ENCODE measurements around the gene PADI4. TPM values are rescaled to one million over a fixed set of nuclear protein-coding genes. Genes with fewer than 3 reads are reported as not detected.

Gene PADI4
- total RNA-seq, 4 donors from 2014 or later: not detected

- DNase-seq: no peak
- Histone ChIP-seq H3K36me3 (no peaks in the 10 kb centered on the region), H3K9me3 (no peaks in the 10 kb centered on the region), H3K27me3 (no peaks in the 10 kb centered on the region), H3K4me1 (no peaks in the 10 kb centered on the region), H3K27ac (no peak overlapping the region), H3K4me3 (no peak overlapping the region)
- TF ChIP-seq POLR2A (IDR thresholded peaks at IDR 0.05): no peak
- TF ChIP-seq CTCF (IDR thresholded peaks at IDR 0.05): no peak
These were observed 43.5 kb upstream of the PADI4 start for GRCh38 chr1:17264470-17264869.

- H3K27me3 ChIP-seq: no peaks in the 10 kb centered on the region
- no peak for DNase-seq
- no peak overlapping the region for H3K4me3 ChIP-seq
- no peak for TF ChIP-seq POLR2A (IDR thresholded peaks at IDR 0.05)
- TF ChIP-seq CTCF (IDR thresholded peaks at IDR 0.05): no peak
- no peak overlapping the region for H3K27ac ChIP-seq
- no peaks in the 10 kb centered on the region for H3K9me3 ChIP-seq
- H3K4me1 ChIP-seq: no peaks in the 10 kb centered on the region
- H3K36me3 ChIP-seq: no peaks in the 10 kb centered on the region
These were observed 42.8 kb upstream of the PADI4 start for GRCh38 chr1:17265162-17265561.

GRCh38 chr1:17265950-17266349 lies 42.0 kb upstream of the PADI4 start:
- no peaks in the 10 kb centered on the region for H3K27me3 ChIP-seq
- no peak overlapping the region for H3K27ac ChIP-seq
- no peak overlapping the region for H3K4me3 ChIP-seq
- H3K36me3 ChIP-seq: no peaks in the 10 kb centered on the region
- no peak for DNase-seq
- no peaks in the 10 kb centered on the region for H3K9me3 ChIP-seq
- TF ChIP-seq POLR2A (IDR thresholded peaks at IDR 0.05): no peak
- TF ChIP-seq CTCF (IDR thresholded peaks at IDR 0.05): no peak
- no peaks in the 10 kb centered on the region for H3K4me1 ChIP-seq

- Histone ChIP-seq H3K27me3 (no peaks in the 10 kb centered on the region), H3K9me3 (no peaks in the 10 kb centered on the region), H3K36me3 (no peaks in the 10 kb centered on the region), H3K27ac (no peak overlapping the region), H3K4me3 (no peak overlapping the region), H3K4me1 (peaks cover 0 to 7% (median 0%) of the 10 kb centered on the region in 4 donors)
- TF ChIP-seq CTCF (IDR thresholded peaks at IDR 0.05) (no peak), POLR2A (IDR thresholded peaks at IDR 0.05) (no peak)
- DNase-seq: peak in 1 of 3 donors; percentile 20
These were observed 36.9 kb upstream of the PADI4 start for GRCh38 chr1:17270891-17271765.

- peak in 1 of 3 donors; percentile 37 for DNase-seq
- Histone ChIP-seq H3K36me3 (no peaks in the 10 kb centered on the region), H3K27ac (no peak overlapping the region), H3K4me3 (no peak overlapping the region), H3K9me3 (no peaks in the 10 kb centered on the region), H3K27me3 (no peaks in the 10 kb centered on the region), H3K4me1 (peaks cover 0 to 7% (median 0%) of the 10 kb centered on the region in 4 donors)
- TF ChIP-seq CTCF (IDR thresholded peaks at IDR 0.05) (no peak), POLR2A (IDR thresholded peaks at IDR 0.05) (no peak)
These were observed 35.9 kb upstream of the PADI4 start for GRCh38 chr1:17272066-17272465.

Data from Peyer's patch (tissue), 4 donors.